ENCODE results near the gene UQCRC2. TPM values are rescaled to one million over a fixed set of nuclear protein-coding genes. Genes with fewer than 3 reads are reported as not detected.

Gene UQCRC2
- total and polyA plus RNA-seq, 2 donors (not counting 3 experiments of a cell fraction or from before 2014, with no cell fraction given), result 132 to 189 TPM

DNA sequence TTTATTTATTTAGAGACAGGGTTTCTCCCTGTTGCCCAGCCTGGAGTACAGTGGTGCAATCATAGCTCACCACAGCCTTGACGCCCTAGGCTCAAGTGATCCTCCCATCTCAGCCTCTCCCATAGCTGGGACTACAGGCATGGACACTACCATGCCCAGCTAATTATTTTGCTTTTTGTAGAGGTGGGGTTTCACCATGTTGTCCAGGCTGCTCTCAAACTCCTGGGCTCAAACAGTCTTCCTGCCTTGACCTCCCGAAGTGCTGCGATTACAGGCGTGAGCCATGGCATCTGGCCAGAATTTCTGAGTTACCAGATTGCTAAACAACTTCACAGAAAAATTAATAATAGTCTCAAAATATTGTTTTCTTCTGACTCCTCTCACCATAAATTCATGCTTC lies 76.5 kb downstream of the UQCRC2 start:
- TF ChIP-seq POLR2AphosphoS5 (IDR thresholded peaks at IDR 0.05; ENCODE audit: insufficient read depth, low read depth, low read length) (no peak), MYC (IDR thresholded peaks at IDR 0.05; ENCODE audit: low read depth, low read length) (no peak), GATA2 (IDR thresholded peaks at IDR 0.05; ENCODE audit: insufficient read depth, insufficient read length, low read depth, low read length) (no peak), POLR2A (IDR thresholded peaks at IDR 0.05; ENCODE audit: low read depth, low read length) (no peak), FOS (IDR thresholded peaks at IDR 0.05; ENCODE audit: borderline replicate concordance, insufficient read depth, low read length) (no peak), JUN (IDR thresholded peaks at IDR 0.05; ENCODE audit: borderline replicate concordance, insufficient read depth, insufficient read length, low read depth) (no peak)
- TF ChIP-seq, protein P1, sequence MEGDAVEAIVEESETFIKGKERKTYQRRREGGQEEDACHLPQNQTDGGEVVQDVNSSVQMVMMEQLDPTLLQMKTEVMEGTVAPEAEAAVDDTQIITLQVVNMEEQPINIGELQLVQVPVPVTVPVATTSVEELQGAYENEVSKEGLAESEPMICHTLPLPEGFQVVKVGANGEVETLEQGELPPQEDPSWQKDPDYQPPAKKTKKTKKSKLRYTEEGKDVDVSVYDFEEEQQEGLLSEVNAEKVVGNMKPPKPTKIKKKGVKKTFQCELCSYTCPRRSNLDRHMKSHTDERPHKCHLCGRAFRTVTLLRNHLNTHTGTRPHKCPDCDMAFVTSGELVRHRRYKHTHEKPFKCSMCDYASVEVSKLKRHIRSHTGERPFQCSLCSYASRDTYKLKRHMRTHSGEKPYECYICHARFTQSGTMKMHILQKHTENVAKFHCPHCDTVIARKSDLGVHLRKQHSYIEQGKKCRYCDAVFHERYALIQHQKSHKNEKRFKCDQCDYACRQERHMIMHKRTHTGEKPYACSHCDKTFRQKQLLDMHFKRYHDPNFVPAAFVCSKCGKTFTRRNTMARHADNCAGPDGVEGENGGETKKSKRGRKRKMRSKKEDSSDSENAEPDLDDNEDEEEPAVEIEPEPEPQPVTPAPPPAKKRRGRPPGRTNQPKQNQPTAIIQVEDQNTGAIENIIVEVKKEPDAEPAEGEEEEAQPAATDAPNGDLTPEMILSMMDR (IDR thresholded peaks at IDR 0.05; ENCODE audit: extremely low read depth in 1 of 2, insufficient read depth in 1 of 2, low read depth in 1 of 2, low read length in 2 of 2), result no peak
- TF ChIP-seq, protein P2, sequence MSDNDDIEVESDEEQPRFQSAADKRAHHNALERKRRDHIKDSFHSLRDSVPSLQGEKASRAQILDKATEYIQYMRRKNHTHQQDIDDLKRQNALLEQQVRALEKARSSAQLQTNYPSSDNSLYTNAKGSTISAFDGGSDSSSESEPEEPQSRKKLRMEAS (IDR thresholded peaks at IDR 0.05; ENCODE audit: insufficient read depth, insufficient read length), result no peak
- H3K4me1 ChIP-seq (ENCODE audit: control insufficient read depth, extremely low read depth, insufficient read depth, low read length), result peaks cover 50% of the 10 kb centered on the region
- dilution Hi-C loops (cut with MboI; ENCODE audit: extremely low pct_ligation_motif_present, low sequenced_read_pairs), result no loop called here
- peak overlapping the region; percentile 17 for H3K4me2 ChIP-seq (ENCODE audit: insufficient read depth, low read length)
- FAIRE-seq (no peak), DNase-seq (ENCODE audit: low read depth, low spot score) (no peak)
- ChIA-PET POLR2A (interaction anchor here (0.9 kb wide), 1 partner anchor 21 kb away, joined by 3 read pairs; the partner anchor contains the start of gene MOSMO), CTCF (interaction anchor here (1.0 to 2.3 kb wide), 4 partner anchors 20 to 48 kb away, joined by 3 to 10 read pairs (median 6); partner anchors contain the start of gene MOSMO)
- no peaks in the 10 kb centered on the region for H3K9me3 ChIP-seq (replicated peaks; ENCODE audit: control insufficient read depth, insufficient read depth, low read length)
- H3K27me3 ChIP-seq (ENCODE audit: control insufficient read depth in 2 of 2, insufficient read depth in 2 of 2, low read length in 2 of 2), result no peaks in the 10 kb centered on the region
- peaks cover 85% of the 10 kb centered on the region for H3K79me2 ChIP-seq (ENCODE audit: control insufficient read depth, insufficient read depth, low read length)
- no peak overlapping the region for H3K4me3 ChIP-seq (replicated peaks in 1 of 3; ENCODE audit: insufficient read depth in 1 of 3, low read depth in 1 of 3, low read length in 3 of 3)
- no peak overlapping the region for H3K9ac ChIP-seq (replicated peaks; ENCODE audit: extremely low read depth, insufficient read depth, low read length)
- BruUV-seq (replicated peaks), result no TSS peak
- H2AFZ ChIP-seq (ENCODE audit: low read depth, low read length), result no peak overlapping the region
- no peaks in the 10 kb centered on the region for H3K9me1 ChIP-seq (replicated peaks; ENCODE audit: control insufficient read depth, extremely low read depth, insufficient read depth, low read length)
- intact Hi-C loops (cut with micrococcal nuclease), result no loop called here
- H4K20me1 ChIP-seq (replicated peaks; ENCODE audit: control insufficient read depth, extremely low read depth, insufficient read depth, low read length), result no peaks in the 10 kb centered on the region
- peaks cover 0 to 2% of the 10 kb centered on the region in 2 experiments for H3K36me3 ChIP-seq (ENCODE audit: control insufficient read depth in 2 of 2, extremely low read depth in 1 of 2, insufficient read depth in 2 of 2, low read length in 2 of 2)
- peak overlapping the region; percentile 29 for H3K27ac ChIP-seq (ENCODE audit: insufficient read depth, low read depth, low read length)

Measured in endothelial cell of umbilical vein (primary cell).